GM23338 (cell line): ENCODE measurements around the gene PCCB.

Experiments used
- EZH2 ChIP-seq: fragments of 200-600 bp; sonication (generic); IDR thresholded peaks from one replicate; pipeline ENCODE4 v1.8.0; 2017; ENCODE audit warnings: antibody characterized with exemption, mild to moderate bottlenecking, low read depth; ENCODE audit not compliant: unreplicated experiment
- EZH2phosphoT487 ChIP-seq: fragments of 200-600 bp; sonication (generic); IDR thresholded peaks from one replicate; pipeline ENCODE4 v1.8.1; 2018; ENCODE audit warnings: antibody characterized with exemption; ENCODE audit not compliant: unreplicated experiment
- JUNB ChIP-seq: IDR thresholded peaks from one replicate; pipeline ENCODE4 v1.6.1; 2016; ENCODE audit warnings: antibody characterized with exemption; ENCODE audit not compliant: unreplicated experiment
- POLR2AphosphoS5 ChIP-seq: IDR thresholded peaks from 2 replicates; pipeline ENCODE4 v1.6.1; 2016; ENCODE audit warnings: antibody characterized with exemption, low read depth
- TF ChIP-seq, protein P1 (sequence below), 2 experiments: fragments of 200-600 bp in 1 of 2; sonication (generic) in 1 of 2; conservative IDR thresholded peaks; 2 replicates each; pipeline versions ENCODE4 v1.5.1 to v1.6.1; 2016 to 2017; ENCODE audit warnings: antibody characterized with exemption in 2 of 2, low read depth in 2 of 2, mild to moderate bottlenecking in 2 of 2, moderate library complexity in 1 of 2
- TF ChIP-seq, protein P2 (sequence below): IDR thresholded peaks from one replicate; pipeline ENCODE4 v1.6.1; 2018; ENCODE audit warnings: antibody characterized with exemption; ENCODE audit not compliant: unreplicated experiment
- TF ChIP-seq, protein P3 (sequence below): IDR thresholded peaks from 2 replicates; pipeline ENCODE4 v1.6.1; 2016; ENCODE audit warnings: antibody characterized with exemption

DNA sequence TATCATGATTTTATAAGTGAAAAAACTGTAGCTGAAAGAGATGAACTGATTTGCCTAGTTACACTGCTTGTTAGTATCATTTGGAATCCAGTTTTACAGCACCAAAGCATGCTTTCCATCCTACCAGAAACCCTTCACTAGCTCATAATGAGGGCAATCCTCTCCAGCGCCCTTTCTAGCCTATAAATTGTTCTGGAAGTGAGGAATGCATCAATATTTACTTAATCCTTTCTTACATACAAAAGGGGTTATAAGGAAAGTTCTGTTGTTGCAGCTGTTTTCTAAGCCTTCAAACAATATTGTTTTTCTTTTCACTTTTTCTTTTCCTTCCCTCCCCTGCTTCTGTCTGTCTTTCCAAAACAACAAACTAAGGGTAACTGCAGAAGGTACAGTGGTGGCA is 11.0 kb upstream of the PCCB start:
- TF ChIP-seq, protein P1, sequence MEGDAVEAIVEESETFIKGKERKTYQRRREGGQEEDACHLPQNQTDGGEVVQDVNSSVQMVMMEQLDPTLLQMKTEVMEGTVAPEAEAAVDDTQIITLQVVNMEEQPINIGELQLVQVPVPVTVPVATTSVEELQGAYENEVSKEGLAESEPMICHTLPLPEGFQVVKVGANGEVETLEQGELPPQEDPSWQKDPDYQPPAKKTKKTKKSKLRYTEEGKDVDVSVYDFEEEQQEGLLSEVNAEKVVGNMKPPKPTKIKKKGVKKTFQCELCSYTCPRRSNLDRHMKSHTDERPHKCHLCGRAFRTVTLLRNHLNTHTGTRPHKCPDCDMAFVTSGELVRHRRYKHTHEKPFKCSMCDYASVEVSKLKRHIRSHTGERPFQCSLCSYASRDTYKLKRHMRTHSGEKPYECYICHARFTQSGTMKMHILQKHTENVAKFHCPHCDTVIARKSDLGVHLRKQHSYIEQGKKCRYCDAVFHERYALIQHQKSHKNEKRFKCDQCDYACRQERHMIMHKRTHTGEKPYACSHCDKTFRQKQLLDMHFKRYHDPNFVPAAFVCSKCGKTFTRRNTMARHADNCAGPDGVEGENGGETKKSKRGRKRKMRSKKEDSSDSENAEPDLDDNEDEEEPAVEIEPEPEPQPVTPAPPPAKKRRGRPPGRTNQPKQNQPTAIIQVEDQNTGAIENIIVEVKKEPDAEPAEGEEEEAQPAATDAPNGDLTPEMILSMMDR (conservative IDR thresholded peaks at IDR 0.05; ENCODE audit: low read depth in 2 of 2): no peak
- TF ChIP-seq EZH2phosphoT487 (no peak), EZH2 (no peak), POLR2AphosphoS5 (no peak), JUNB (no peak)
- TF ChIP-seq, protein P2, sequence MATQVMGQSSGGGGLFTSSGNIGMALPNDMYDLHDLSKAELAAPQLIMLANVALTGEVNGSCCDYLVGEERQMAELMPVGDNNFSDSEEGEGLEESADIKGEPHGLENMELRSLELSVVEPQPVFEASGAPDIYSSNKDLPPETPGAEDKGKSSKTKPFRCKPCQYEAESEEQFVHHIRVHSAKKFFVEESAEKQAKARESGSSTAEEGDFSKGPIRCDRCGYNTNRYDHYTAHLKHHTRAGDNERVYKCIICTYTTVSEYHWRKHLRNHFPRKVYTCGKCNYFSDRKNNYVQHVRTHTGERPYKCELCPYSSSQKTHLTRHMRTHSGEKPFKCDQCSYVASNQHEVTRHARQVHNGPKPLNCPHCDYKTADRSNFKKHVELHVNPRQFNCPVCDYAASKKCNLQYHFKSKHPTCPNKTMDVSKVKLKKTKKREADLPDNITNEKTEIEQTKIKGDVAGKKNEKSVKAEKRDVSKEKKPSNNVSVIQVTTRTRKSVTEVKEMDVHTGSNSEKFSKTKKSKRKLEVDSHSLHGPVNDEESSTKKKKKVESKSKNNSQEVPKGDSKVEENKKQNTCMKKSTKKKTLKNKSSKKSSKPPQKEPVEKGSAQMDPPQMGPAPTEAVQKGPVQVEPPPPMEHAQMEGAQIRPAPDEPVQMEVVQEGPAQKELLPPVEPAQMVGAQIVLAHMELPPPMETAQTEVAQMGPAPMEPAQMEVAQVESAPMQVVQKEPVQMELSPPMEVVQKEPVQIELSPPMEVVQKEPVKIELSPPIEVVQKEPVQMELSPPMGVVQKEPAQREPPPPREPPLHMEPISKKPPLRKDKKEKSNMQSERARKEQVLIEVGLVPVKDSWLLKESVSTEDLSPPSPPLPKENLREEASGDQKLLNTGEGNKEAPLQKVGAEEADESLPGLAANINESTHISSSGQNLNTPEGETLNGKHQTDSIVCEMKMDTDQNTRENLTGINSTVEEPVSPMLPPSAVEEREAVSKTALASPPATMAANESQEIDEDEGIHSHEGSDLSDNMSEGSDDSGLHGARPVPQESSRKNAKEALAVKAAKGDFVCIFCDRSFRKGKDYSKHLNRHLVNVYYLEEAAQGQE: no peak
- TF ChIP-seq, protein P3, sequence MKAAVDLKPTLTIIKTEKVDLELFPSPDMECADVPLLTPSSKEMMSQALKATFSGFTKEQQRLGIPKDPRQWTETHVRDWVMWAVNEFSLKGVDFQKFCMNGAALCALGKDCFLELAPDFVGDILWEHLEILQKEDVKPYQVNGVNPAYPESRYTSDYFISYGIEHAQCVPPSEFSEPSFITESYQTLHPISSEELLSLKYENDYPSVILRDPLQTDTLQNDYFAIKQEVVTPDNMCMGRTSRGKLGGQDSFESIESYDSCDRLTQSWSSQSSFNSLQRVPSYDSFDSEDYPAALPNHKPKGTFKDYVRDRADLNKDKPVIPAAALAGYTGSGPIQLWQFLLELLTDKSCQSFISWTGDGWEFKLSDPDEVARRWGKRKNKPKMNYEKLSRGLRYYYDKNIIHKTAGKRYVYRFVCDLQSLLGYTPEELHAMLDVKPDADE: no peak
